Ecto neural progenitor cell (in vitro differentiated cells): Measurements from ENCODE around the gene MLLT6.
"Not testable (repeated sequence)": the region's sequence is repeated elsewhere in the genome, so short reads cannot be mapped to it uniquely, and the experiment has no call there.

Experiments
- DNase-seq: peaks from one replicate; pipeline ENCODE4 v3.0.0-alpha.2; 2018; ENCODE audit warnings: low spot score

MLLT6 gene

GRCh38 chr17:38726145-38726544, 21.1 kb downstream of the MLLT6 start:
- not testable (repeated sequence) for DNase-seq

- DNase-seq = no peak
Measured at GRCh38 chr17:38727736-38728135, 22.7 kb downstream of the MLLT6 start.

GRCh38 chr17:38728290-38728831, 23.3 kb downstream of the MLLT6 start:
- no peak for DNase-seq

GRCh38 chr17:38729368-38729885, 24.4 kb downstream of the MLLT6 start:
- DNase-seq = no peak

- DNase-seq = peak; percentile 91
Measured at GRCh38 chr17:38729886-38730525, 24.9 kb downstream of the MLLT6 start, which contains the start of gene CISD3. CISD3 (plus strand) TSS chr17:38730341; CDS start chr17:38730359, 18 bp downstream.

- no peak for DNase-seq
Measured at GRCh38 chr17:38730526-38731379, 25.7 kb downstream of the MLLT6 start.

GRCh38 chr17:38731526-38732294, 26.6 kb downstream of the MLLT6 start:
- DNase-seq = no peak

GRCh38 chr17:38732376-38733281, 27.6 kb downstream of the MLLT6 start:
- no peak for DNase-seq

- DNase-seq = no peak
Measured at GRCh38 chr17:38733282-38733981, 28.4 kb downstream of the MLLT6 start.

GRCh38 chr17:38733982-38734973, 29.2 kb downstream of the MLLT6 start:
- no peak for DNase-seq

- peak; percentile 90 for DNase-seq
Measured at GRCh38 chr17:38735161-38735997, 30.3 kb downstream of the MLLT6 start.

GRCh38 chr17:38738007-38738662, 33.1 kb downstream of the MLLT6 start:
- DNase-seq = no peak

GRCh38 chr17:38738686-38739085, 33.6 kb downstream of the MLLT6 start:
- no peak for DNase-seq

GRCh38 chr17:38739305-38739704, 34.2 kb downstream of the MLLT6 start:
- no peak for DNase-seq

GRCh38 chr17:38740044-38740443, 35.0 kb downstream of the MLLT6 start:
- DNase-seq = no peak

- DNase-seq = no peak
Measured at GRCh38 chr17:38740806-38741205, 35.7 kb downstream of the MLLT6 start.

- DNase-seq = no peak
Measured at GRCh38 chr17:38741461-38741860, 36.4 kb downstream of the MLLT6 start.
